Measurements from ENCODE around the gene SLC3A2.
"Not testable (repeated sequence)": the region's sequence is repeated elsewhere in the genome, so short reads cannot be mapped to it uniquely, and the experiment has no call there.

SLC3A2 gene

DNA sequence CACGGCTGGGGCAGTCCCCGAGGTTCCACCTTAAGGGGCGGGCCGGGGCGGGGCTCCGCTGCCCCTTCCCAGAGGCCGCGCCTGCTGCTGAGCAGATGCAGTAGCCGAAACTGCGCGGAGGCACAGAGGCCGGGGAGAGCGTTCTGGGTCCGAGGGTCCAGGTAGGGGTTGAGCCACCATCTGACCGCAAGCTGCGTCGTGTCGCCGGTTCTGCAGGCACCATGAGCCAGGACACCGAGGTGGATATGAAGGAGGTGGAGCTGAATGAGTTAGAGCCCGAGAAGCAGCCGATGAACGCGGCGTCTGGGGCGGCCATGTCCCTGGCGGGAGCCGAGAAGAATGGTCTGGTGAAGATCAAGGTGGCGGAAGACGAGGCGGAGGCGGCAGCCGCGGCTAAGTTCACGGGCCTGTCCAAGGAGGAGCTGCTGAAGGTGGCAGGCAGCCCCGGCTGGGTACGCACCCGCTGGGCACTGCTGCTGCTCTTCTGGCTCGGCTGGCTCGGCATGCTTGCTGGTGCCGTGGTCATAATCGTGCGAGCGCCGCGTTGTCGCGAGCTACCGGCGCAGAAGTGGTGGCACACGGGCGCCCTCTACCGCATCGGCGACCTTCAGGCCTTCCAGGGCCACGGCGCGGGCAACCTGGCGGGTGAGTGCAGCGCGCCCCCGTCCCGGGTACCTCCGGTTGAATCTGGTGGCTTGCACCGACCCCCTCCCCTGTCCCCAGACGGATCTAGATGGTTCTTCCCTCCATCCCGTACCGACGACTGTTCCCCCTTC is at the start of gene SLC3A2:
SLC3A2 (plus strand) TSS at position 94 of the 776 bp plus-strand sequence; CDS start at position 222, 128 bp downstream.
- DNase-seq = peak; percentile 95

DNA sequence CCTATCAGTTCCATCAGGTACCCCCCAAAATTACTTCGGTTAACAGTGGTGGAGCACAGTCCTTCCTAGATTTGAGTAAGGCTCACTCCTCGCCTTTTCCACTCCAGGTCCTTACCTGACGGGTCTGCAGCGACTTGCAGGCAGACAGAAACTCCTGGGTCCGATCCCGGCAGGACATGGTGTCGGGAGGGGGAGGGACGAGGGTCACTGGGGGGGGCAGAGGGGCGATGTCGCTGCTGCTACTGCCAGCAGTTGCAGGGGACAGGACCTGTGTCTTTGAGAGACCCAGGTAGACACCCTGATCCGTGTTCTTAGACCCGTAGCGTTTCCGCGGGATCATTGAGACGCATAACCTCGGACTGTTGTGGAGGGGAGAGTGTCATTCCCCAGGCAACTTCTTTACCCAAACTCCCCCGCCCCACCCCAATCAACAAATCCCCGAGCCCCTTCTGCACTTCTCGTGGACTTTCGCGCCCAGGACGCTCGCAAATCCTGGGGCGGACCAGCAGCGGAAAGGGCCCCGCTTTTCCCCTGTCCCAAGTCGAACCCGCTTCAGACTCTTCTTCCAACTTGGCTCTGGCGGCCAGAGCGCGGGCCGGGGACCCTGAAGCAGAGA is 49.7 kb upstream of the SLC3A2 start:
- no peak for DNase-seq

DNA sequence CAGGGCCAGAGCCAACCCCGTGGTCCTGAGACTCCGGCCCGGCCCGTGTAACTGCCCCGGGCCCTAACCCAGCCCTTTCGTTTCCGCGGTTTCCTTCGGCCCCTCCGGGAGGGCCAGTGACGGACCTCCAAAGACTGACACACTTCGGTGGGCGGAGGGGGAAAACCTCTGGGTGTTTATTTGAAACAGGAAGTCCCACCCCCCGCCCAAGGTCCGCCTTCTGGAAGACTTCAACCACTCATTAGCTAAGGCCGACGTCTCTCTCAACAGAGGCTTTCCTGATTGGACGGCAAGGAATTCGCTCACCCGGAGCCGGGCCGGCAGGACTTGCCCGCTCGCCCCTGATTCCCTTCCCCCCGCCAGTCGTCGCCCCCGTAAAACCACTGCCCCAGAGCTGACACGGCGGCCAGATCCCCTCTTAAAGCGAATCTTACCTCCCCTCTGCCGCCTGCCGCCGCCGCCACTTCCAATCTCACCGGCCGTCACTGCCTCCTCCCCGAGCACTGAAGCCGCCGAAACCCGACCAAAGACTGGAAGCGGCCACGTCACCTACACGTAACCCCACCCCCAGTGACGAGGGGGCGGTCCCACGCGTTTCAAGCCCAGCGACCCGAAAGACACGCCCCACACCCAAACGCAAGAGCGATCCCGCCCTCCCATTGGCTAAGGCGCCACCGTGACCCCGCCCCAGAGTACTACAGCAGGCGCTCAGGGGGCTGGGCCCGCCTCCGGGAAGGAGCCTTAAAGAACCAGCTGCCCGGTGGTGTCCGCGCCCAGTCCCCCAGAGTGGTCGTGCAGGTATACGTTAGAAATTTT is 49.0 kb upstream of the SLC3A2 start, which contains the start of gene STX5:
STX5 (minus strand) TSS at position 532 of the 816 bp plus-strand sequence. CDS start 808 bp downstream, outside the sequence.
- peak; percentile 99 for DNase-seq

DNA sequence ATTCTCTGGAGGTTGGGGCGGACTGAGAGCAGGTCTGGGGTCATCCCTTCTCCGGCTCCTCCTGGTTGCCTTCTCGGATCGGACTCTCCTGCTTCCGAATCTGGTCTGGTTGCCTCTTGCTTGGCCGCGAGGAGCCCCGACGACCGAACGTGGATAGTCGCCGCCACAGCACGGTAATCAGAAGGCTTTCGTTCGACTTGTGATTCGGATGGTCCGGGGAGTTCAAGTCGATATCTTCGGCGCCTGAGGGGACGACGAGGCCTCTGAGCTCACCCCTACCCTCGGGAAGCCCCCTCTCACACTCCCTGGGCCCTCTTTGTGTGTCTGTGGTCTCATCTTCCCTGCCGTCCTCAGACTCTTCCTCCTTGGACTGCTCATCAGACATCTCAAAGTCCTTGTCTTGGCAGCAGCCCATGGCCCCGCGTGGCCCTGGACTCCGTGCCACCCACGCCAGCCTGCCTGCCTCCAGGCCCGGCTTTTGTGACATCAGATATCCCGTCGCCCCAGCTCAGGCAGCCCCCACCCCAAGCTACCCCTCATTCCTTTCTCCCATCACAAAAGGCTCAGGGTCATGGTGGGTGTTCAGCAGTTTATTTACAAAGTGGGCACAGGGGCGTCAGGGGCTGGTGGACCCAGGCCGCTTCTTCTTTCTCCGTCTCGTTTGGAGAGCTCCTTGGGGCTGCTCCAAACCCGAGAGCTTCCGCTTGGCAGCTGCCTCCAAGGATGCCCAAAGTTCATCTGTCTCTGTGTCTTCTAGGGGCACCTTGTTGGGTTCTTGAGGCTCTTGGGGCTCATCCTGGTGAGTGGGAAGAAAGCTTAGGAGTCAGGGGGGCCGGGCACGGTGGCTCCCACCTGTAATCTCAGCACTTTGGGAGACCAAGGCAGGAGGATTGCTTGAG is 48.1 kb upstream of the SLC3A2 start, which contains the start of gene TEX54:
TEX54 (minus strand) TSS at position 506 of the 899 bp plus-strand sequence.
- no peak for DNase-seq

DNA sequence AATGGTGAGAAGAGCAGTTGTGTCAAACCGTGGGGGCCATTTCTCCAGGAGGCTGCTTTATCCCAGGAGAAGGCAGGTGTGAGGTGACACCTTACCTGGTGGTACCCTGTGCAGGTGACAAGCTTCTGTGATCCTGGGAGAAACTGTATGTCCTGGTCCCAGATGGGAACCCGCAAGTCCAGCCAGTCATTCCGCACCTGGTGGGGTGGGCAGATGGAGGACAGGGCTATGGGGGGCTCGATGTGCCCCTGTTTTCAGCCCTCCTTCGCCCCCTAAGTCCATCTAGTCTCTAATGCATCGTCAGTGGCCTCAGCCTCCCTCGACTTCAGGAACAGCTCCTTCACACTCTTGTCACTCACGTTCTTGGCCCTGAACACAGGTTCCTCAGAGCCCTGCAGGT is 45.4 kb upstream of the SLC3A2 start:
- DNase-seq = no peak

DNA sequence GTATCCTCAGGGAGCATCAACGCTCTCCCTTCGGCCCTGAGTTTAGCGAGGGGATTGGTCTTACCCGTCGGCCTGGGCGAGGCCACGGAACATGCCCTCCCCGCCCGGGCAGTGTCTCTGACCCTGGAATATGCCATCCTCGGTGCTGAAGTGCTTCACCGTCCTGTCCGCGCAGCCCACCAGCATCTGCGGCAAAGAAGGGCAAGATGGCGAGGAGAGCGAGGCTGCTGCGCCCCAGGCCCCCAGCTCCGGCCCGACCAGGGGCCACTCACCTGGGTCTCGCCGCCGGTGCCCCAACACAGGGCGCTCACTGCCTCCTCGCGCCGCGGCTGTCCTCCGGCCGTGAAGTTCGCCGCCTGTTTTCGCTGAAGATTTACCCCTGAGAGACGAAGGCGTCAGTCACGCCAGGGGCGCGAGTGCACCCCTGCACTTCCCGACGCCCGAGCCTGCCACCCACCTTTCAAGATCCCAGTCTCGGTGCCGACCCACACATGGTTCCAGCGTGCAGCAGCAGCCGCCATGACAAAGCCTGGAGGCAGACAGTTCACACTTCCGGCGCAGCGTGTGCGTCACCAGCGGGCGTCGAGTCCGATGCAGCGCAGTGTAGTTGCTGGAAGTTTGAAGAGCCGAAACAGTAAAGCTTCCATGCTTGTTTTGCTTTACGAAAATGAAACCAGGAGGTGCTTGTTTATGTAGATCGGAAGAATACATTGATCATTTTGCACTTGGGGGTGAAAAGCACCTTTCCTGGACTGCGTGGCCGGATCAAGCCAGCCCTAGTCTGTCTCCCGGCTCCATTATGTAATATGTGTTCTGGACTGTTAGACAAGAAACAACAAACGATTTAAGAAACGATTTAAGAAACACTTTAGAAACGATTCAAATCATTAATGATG is 41.4 kb upstream of the SLC3A2 start, which contains the start of gene WDR74:
WDR74 (minus strand) TSS at position 541 of the 896 bp plus-strand sequence; CDS start at position 521, 20 bp downstream.
- DNase-seq = peak; percentile 97

DNA sequence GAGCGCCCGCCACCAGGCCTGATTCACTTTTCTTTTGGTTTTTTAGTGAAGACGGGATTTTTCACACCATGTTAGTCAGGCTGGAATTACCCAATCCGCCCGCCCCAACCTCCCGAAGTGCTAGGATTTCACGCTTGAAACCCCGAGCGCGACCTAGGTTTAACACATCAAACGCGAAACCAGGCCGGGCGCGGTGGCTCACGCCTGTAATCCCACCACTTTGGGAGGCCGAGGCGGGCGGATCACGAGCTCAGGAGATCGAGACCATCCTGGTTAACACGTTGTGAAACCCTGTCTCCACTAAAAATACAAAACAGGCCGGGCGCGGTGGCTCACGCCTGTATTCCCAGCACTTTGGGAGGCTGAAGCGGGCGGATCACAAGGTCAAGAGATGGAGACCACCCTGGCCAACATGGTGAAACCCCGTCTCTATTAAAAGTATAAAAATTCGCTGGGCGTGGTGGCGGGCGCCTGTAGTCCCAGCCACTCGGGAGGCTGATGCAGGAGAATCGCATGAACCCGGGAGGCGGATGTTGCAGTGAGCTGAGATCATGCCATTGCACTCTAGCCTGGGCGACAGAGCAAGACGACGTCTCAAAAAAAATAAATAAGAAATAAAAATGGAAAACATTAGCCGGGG is 39.9 kb upstream of the SLC3A2 start:
- not testable (repeated sequence) for DNase-seq

DNA sequence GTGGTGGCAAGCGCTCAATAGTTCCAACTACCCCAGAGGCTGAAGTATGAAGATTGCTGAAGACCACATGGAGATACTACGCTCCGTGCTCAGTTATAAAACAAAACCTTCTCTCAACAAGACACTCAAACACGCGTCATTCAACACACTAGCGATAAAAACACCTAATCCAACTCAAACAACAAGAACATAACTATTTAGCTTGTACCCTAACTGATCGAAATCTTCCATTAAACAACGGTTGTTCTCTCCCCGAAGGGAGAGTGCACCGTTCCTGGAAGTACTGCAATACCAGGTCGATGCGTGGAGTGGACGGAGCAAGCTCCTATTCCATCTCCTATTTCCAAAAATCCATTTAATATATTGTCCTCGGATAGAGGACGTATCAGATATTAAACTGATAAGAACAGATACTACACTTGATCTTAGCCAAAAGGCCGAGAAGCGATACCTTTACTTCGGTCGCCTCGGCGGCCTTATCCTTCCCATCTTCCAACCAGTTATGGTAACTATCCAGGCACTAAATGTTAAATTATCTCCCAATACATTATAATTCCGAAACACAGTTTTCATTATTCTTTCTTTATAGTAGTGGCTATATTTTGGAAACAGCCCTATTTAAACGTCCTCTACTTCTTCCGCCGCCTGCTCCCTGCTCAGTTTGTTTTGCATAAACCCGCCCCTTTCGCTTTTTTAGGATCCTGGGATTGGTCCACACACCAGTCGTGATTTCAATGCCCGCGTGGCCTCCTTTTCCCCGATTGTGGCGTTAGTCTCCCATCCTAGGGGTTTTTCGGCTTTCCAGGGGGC is 39.1 kb upstream of the SLC3A2 start:
- peak; percentile 98 for DNase-seq

DNA sequence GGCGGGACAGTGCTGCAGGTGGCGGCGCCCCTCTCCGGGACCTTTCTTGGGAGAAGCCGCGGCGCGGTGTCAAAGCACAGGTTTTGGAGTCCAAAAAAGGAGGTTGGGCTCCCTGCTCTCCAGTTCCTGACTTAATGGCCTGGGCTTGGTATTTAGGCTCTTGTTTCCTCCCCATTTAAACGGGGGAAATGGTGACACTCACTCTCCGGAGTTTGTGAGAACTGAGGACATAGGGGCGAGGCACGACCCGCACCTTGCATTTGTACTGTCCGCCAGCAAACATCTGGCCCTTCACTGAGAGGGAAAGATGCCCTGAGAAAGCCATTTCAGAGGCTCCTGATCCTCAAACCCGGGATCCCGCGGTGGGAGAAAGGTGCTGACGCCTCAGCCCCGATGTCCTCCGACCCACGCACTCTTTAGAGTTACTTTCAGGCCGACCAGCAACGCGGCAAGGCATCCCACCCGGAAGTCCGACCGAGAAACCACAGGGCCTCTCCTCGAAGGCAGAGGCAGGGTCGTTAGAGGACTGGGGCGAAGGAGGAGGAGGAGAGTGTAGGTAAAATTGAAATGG is 38.4 kb upstream of the SLC3A2 start:
- DNase-seq = peak; percentile 61

DNA sequence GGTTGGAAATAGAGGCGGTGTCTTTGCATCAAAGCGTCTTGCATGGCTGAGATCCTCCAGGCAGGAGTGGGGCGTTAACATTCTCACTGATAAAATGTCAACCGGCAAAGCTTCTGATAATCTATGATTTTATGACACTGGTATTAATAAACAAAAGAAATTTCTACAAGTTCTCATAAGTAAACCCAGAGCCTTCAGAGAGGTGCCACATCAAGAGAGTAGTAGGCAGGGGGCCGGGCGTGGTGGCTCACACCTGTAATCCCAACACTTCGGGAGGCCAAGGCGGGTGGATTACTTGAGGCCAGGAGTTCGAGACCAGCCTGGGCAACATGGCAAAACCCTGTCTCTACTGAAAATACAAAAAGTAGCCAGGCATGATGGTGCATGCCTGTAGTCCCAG is 37.8 kb upstream of the SLC3A2 start:
- DNase-seq = not testable (repeated sequence)

DNA sequence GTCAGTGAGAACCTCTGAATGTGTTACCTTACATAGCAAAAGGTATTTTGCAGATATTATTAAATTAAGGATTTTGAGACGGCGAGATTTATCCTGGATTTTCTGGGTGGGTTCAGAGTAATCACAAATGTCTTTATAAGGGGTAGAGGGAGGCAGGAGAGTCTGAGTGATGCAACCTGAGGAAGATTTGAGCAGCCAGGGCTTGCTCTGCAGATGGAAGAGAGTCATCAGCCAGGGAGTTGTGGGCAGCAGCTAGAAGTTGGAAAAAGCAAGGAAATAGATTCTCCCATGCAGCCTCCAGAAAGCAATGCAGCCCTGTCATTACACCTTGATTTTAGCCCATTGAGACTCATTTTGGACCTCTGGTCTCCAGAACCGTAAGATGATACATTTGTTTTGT is 37.2 kb upstream of the SLC3A2 start:
- no peak for DNase-seq

DNA sequence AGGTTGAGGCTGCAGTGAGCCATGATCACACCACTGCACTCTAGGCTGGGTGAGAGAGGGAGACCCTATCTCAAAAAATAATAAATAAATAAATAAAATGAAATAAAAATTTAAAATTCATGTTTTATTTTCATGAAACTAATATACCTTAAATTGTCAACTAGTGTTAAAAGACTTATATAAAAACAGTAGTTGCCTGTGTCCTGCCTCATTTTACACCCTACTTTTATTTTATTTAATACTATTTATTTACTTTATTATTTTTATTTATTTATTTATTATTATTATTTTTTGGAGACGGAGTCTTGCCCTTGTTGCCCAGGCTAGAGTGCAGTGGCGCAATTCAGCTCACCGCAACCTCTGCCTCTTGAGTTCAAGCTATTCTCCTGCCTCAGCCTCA is 36.5 kb upstream of the SLC3A2 start:
- DNase-seq = no peak

DNA sequence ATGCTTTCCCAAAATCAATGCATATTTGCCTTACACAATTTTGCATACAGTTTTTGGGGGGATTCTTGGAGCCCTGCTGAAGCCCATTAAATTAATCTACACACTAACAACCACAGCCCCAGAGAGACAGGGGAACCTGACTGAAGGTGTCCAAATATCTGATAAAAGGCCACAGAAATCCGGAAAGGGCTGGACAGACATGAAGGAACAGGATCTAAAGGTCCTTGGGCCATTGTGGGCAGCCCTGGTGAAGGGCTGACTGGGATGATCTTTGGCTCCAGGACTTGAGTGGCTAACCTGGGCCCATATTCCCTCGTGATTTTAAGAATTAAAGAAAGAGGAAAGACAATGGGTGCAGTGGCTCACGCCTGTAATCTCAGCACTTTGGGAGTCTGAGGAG is 34.5 kb upstream of the SLC3A2 start:
- DNase-seq = no peak

DNA sequence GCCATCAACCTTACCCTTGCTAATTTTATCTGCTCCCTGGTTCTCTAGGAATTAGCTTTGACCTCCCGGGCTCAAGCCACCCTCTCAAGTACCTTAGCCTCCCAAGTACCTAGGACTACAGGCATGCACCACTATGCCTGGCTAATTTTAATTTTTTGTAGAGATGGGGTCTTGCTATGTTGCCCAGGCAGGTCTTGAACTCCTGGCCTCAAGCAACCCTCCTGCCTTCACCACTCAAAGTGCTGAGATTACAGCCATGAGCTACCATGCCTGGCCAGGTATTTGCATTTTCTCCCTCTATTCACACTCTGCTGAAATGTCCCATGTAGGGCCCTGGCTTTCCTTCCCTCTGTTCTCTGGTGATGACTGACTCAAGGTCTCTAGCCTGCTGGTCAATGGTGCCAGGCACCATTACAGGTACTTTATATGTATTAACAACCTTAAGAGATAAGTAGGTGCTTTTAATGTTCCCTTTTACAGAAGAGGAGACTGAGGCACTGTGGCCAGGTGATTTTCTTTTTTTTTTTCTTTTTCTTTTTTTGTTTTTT is 32.9 kb upstream of the SLC3A2 start:
- DNase-seq = no peak

DNA sequence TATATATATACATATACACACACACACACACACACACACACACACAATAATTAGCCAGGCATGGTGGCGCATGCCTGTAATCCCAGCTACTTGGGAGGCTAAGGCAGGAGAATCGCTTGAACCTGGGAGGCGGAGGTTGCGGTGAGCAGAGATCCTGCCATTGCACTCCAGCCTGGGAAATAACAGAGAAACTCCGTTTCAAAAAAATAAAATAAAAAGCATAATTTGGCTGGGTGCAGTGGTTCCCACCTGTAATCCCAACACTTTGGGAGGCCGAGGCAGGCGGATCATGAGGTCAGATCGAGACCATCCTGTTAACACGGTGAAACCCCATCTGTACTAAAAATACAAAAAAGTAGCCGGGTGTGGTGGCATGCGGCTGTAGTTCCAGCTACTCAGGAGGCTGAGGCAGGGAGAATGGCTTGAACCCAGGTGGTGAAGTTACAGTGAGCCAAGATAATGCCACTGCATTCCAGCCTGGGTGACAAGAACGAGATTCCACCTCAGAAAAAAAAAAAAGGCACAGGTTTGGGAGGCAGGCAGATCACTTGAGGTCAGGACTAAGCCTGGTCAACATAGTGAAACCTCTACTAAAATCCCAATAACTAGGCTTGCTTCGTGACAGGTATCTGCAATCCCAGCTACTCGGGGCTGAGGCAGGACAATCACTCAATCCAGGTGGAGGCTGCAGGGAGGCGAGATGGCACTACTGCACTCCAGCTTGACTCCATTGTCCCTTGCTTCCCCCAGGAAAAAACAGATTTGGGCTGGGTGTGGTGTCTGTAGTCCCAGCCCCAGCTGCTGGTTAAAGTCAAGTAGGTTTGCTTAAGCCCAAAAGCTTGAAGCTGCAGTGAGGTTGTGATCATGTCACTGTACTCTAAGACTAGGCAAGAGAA is 29.5 kb upstream of the SLC3A2 start:
- peak; percentile 68 for DNase-seq

DNA sequence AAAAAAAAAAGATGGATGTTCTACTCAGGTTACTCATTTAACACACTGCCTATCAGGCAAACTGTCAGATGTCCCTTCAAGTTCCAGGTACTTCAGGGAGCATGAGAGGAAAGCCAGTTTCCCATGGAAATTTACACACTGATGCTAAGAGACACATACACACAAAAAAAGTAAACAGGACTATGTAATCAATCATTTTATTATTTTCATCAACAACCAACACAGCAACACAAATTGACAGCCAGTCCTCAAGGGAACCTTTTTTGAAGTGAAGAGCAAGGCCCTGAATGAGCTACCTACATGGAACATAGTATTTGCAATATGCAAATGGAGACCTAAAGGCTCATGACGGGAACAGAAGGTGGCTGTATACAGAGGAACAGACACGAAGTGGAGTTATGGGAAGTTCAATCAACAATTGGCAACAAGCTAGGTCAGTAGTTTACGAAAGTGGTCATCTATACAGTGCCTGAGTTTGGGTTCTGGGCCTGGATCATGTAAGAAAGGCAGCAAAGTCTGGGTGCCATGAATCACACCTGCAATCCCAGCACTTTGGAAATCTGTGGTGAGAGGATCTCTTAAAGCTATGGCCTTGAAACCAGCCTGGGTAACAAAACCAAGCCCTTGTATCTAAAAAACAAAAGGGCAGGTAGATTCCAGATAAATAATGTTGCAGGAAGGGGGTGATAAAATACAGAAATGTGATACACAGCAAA is 28.7 kb upstream of the SLC3A2 start:
- DNase-seq = no peak

DNA sequence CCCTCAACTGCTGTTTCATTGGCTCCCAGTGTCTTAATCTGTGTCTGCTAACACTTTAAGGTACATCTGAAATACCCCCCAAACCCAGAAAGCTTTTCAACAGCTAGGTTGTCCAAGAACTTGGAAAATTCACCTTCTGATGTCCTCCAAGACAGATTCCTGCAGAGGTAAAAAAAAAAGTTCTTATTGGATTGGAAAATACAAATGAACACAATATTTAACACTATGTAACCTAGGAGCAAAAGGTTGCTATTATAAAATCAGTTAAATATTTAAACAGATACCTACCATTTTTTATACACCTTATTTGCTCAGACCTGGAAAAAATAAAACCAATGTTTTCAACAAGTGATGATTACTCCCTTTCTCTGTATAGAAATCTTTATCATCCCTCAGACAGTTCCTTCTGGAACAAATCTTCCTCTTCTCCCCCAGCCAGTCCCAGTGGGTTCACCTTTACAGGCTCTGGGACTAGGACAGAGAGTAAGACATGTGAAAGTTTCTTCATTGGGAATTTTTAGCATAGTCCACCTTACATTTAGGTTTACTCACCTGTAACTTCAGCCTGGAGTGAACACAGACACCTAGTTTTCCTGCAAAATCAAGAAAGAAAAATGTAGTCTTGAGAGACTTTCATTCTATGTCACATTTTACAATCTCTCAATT is 28.0 kb upstream of the SLC3A2 start:
- peak; percentile 15 for DNase-seq

All from activated CD4-positive, alpha-beta T cell treated with anti-CD3 and anti-CD28 coated beads, Interleukin-10, Interleukin-2, amounts not matched to agents 100 ng/mL and 50 ng/mL, durations not matched to agents 16 hours and 8 hours (primary cell).